Liver (tissue), 9 donors: ENCODE results near the gene SRGAP3. TPM values are rescaled to one million over a fixed set of nuclear protein-coding genes. Genes with fewer than 3 reads are reported as not detected.

Experiments used
- DNase-seq: peaks from one replicate; pipeline ENCODE4 v3.0.0-alpha.2; 2017; ENCODE audit warnings: low spot score
- H3K27ac ChIP-seq, 2 donors: one replicate each; pipeline ENCODE4 v1.7.0; 2013; ENCODE audit warnings: inconsistent platforms in 2 of 2, low read length in 2 of 2, control low read depth in 1 of 2, low read depth in 1 of 2, mild to moderate bottlenecking in 1 of 2
- H3K27me3 ChIP-seq, 4 donors: one replicate each; pipeline versions ENCODE4 v1.6.1 to v1.7.0; 2013; ENCODE audit warnings: low read length in 3 of 4, inconsistent platforms in 1 of 4, mild to moderate bottlenecking in 1 of 4, moderate library complexity in 1 of 4; ENCODE audit not compliant: control insufficient read depth in 4 of 4, insufficient read depth in 4 of 4
- H3K36me3 ChIP-seq, 4 donors: one replicate each; pipeline versions ENCODE4 v1.6.1 to v1.7.0; 2013; ENCODE audit warnings: low read length in 3 of 4, mild to moderate bottlenecking in 3 of 4, low read depth in 1 of 4, moderate library complexity in 1 of 4; ENCODE audit not compliant: control insufficient read depth in 4 of 4, insufficient read depth in 3 of 4
- H3K4me1 ChIP-seq, 4 donors: one replicate each; pipeline versions ENCODE4 v1.6.1 to v1.7.0; 2013; ENCODE audit warnings: low read length in 3 of 4, mild to moderate bottlenecking in 3 of 4, moderate library complexity in 1 of 4; ENCODE audit not compliant: control insufficient read depth in 4 of 4, insufficient read depth in 4 of 4
- H3K4me3 ChIP-seq, 3 donors: one replicate each; pipeline versions ENCODE4 v1.6.1 to v1.7.0; 2013; ENCODE audit warnings: low read length in 3 of 3, control low read depth in 1 of 3, low read depth in 1 of 3, mild to moderate bottlenecking in 1 of 3
- H3K9ac ChIP-seq, 2 donors: one replicate each; pipeline ENCODE4 v1.7.0; 2013; ENCODE audit warnings: low read length in 2 of 2, mild to moderate bottlenecking in 2 of 2, moderate library complexity in 2 of 2, control low read depth in 1 of 2, low read depth in 1 of 2
- H3K9me3 ChIP-seq, 4 donors: one replicate each; pipeline versions ENCODE4 v1.6.1 to v1.7.0; 2013; ENCODE audit warnings: low read length in 3 of 4; ENCODE audit not compliant: control insufficient read depth in 4 of 4
- EGR1 ChIP-seq, 2 donors: IDR thresholded peaks; 2 replicates each; pipeline ENCODE4 v1.6.1; 2016 to 2018; ENCODE audit warnings: antibody characterized with exemption in 2 of 2, low read depth in 2 of 2
- FOXA1 ChIP-seq: IDR thresholded peaks from 2 replicates; pipeline ENCODE4 v1.6.1; 2016; ENCODE audit warnings: antibody characterized with exemption
- FOXA2 ChIP-seq: IDR thresholded peaks from 2 replicates; pipeline ENCODE4 v1.6.1; 2016; ENCODE audit warnings: antibody characterized with exemption
- GABPA ChIP-seq, 2 donors: IDR thresholded peaks in 1 of 2; conservative IDR thresholded peaks in 1 of 2; 2 replicates each; pipeline ENCODE4 v1.6.1; 2016; ENCODE audit warnings: antibody characterized with exemption in 2 of 2, mild to moderate bottlenecking in 1 of 2, moderate library complexity in 1 of 2
- HNF4A ChIP-seq, 2 donors: conservative IDR thresholded peaks; 2 replicates each; pipeline ENCODE4 v1.6.1; 2016; ENCODE audit warnings: antibody characterized with exemption in 2 of 2, mild to moderate bottlenecking in 2 of 2
- HNF4G ChIP-seq: IDR thresholded peaks from 2 replicates; pipeline ENCODE4 v1.6.1; 2016; ENCODE audit warnings: antibody characterized with exemption
- JUND ChIP-seq, 2 donors: IDR thresholded peaks; 2 replicates each; pipeline ENCODE4 v1.6.1; 2016; ENCODE audit warnings: antibody characterized with exemption in 2 of 2
- NR2F2 ChIP-seq: IDR thresholded peaks from 2 replicates; pipeline ENCODE4 v1.6.1; 2016; ENCODE audit warnings: antibody characterized with exemption
- RAD21 ChIP-seq, 2 donors: IDR thresholded peaks; 2 replicates each; pipeline ENCODE4 v1.6.1; 2016; ENCODE audit warnings: antibody characterized with exemption in 2 of 2, mild to moderate bottlenecking in 2 of 2
- RXRA ChIP-seq, 2 donors: IDR thresholded peaks; 2 replicates each; pipeline ENCODE4 v1.6.1; 2017 to 2018; ENCODE audit warnings: antibody characterized with exemption in 2 of 2, mild to moderate bottlenecking in 1 of 2
- SP1 ChIP-seq: IDR thresholded peaks from 2 replicates; pipeline ENCODE4 v1.6.1; 2018; ENCODE audit warnings: antibody characterized with exemption, mild to moderate bottlenecking
- TAF1 ChIP-seq: conservative IDR thresholded peaks from 2 replicates; pipeline ENCODE4 v1.6.1; 2016; ENCODE audit warnings: antibody characterized with exemption, mild to moderate bottlenecking
- YY1 ChIP-seq: IDR thresholded peaks from 2 replicates; pipeline ENCODE4 v1.6.1; 2016; ENCODE audit warnings: antibody characterized with exemption, mild to moderate bottlenecking
- WGBS: extraction: QIAGEN DNeasy Blood & Tissue Kit; methylation state at CpG from one replicate; pipeline ENCODE4 v1.1.7; 2013; 5-methylcytosine and 5-hydroxymethylcytosine counted together
- polyA plus RNA-seq, 2 donors: library from polyadenylated mRNA; stranded (reverse) in 1 of 2; unstranded in 1 of 2; fragments of 200-250 nt in 1 of 2; fragments of >200 nt in 1 of 2; fragmentation: Nextera tagmentation in 1 of 2; extraction: Ambion mirVana in 1 of 2; gene quantifications; one replicate each; pipeline versions ENCODE4 v1.2.1 to v1.2.3, GENCODE V29; 2013 to 2015
- total RNA-seq, 2 donors: library from RNA; depleted of rRNA; stranded (reverse); fragments of >200 nt; gene quantifications; one replicate each; pipeline ENCODE4 v1.2.3, GENCODE V29; 2014
- TF ChIP-seq, protein P1 (sequence below): IDR thresholded peaks from 2 replicates; pipeline ENCODE4 v1.6.1; 2016; ENCODE audit warnings: antibody characterized with exemption
- TF ChIP-seq, protein P2 (sequence below): IDR thresholded peaks from 2 replicates; pipeline ENCODE4 v1.6.1; 2016; ENCODE audit warnings: antibody characterized with exemption, mild to moderate bottlenecking
- TF ChIP-seq, protein P3 (sequence below): IDR thresholded peaks from 2 replicates; pipeline ENCODE4 v1.6.1; 2016; ENCODE audit warnings: antibody characterized with exemption
- TF ChIP-seq, protein P4 (sequence below): IDR thresholded peaks from 2 replicates; pipeline ENCODE4 v1.6.1; 2016; ENCODE audit warnings: antibody characterized with exemption
- TF ChIP-seq, protein P5 (sequence below): fragments of 150-350 bp; IDR thresholded peaks from 2 replicates; pipeline ENCODE4 v1.5.1; 2017; ENCODE audit warnings: improper control_type of control experiment, low read depth, low read length; ENCODE audit not compliant: missing input control
- donor health status: healthy.
- donor health status: healthy.
- donor health status: healthy.
- donor health status: healthy.
- donor health status: healthy.

The SRGAP3 gene
- total and polyA plus RNA-seq, 4 donors, result 0.61 to 4.2 (median 1.6) TPM

DNA sequence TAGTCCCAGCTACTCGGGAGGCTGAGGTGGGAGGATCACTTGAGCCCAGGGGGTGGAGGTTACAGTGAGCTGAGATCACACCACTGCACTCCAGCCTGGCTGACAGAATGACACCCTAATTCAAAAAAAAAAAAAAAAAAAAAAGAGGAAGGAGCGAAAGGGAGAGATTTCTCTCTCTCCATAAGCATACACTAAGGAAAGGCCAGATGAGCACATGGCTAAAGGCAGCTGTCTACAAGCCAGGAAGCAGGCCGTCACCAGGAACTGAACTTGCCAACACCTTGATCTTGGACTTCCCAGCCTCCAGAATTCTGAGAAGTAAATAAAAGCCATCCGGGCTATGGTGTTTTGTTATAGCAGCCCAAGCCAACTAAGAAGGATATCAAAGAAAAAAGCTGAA, 7.5 kb downstream of the SRGAP3 start:
- Histone ChIP-seq H3K27me3 (no peaks in the 10 kb centered on the region), H3K4me3 (no peak overlapping the region), H3K36me3 (no peaks in the 10 kb centered on the region), H3K9me3 (no peaks in the 10 kb centered on the region), H3K27ac (no peak overlapping the region), H3K4me1 (no peaks in the 10 kb centered on the region), H3K9ac (no peak overlapping the region)
- no peak for TF ChIP-seq HNF4A (conservative IDR thresholded peaks at IDR 0.05)
- no peak for DNase-seq
- WGBS, result 91% methylated on average over 4 of the region's 4 CpGs

DNA sequence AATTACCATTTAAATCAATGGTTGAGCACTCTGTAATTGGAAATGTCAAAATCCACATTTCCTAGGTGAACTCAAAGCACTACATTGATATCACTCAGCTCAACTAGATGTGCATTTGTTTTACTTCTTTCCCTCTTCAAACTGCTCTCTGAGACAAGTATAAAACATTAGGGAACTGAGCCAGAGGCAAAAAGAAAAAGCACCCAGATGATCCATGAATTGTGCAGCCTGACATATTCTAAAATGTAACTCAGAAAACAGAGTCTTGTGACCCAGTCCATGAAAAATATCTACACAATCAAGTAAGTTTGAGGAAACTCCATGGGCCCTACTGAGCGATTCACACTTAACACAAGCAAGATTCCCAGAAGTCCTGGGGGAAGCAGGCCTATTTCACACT, 9.8 kb downstream of the SRGAP3 start:
- no peaks in the 10 kb centered on the region for H3K27me3 ChIP-seq
- WGBS, result 96% methylated on average over 1 of the region's 1 CpG

DNA sequence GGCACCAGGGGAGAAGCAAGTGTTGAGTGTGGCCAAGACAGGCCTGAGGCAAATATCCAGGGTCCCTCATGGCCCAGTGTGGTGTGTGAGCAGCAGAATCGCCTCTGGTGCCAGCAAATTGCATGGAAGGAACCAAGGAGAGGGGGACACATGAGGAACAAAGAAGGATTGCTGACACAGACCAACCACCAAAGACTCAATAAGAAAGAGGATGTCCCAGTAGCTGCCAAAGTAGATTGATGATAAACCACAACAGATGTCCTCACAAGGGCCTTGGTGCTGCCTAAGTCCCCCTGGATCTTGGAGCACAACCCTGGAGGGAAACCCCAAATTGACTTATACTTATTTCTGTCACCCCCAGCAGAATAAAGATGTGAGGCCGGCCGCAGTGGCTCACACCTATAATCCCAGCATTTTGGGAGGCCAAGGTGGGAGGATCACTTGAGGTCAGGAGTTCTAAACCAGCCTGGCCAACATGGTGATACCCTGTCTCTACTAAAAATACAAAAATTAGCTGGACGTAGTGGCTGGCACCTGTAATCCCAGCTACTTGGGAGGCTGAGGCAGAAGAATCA, 10.6 kb downstream of the SRGAP3 start:
- no peak for TF ChIP-seq HNF4A (conservative IDR thresholded peaks at IDR 0.05)
- TF ChIP-seq, protein P1, sequence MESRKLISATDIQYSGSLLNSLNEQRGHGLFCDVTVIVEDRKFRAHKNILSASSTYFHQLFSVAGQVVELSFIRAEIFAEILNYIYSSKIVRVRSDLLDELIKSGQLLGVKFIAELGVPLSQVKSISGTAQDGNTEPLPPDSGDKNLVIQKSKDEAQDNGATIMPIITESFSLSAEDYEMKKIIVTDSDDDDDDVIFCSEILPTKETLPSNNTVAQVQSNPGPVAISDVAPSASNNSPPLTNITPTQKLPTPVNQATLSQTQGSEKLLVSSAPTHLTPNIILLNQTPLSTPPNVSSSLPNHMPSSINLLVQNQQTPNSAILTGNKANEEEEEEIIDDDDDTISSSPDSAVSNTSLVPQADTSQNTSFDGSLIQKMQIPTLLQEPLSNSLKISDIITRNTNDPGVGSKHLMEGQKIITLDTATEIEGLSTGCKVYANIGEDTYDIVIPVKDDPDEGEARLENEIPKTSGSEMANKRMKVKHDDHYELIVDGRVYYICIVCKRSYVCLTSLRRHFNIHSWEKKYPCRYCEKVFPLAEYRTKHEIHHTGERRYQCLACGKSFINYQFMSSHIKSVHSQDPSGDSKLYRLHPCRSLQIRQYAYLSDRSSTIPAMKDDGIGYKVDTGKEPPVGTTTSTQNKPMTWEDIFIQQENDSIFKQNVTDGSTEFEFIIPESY, result no peak
- TF ChIP-seq GABPA (IDR thresholded peaks at IDR 0.05 in 1 of 2, conservative IDR thresholded peaks at IDR 0.05 in 1 of 2), result no peak
- TF ChIP-seq JUND (IDR thresholded peaks at IDR 0.05), result no peak
- TF ChIP-seq FOXA2, result no peak
- no peak for TF ChIP-seq HNF4G
- no peak for TF ChIP-seq RAD21 (IDR thresholded peaks at IDR 0.05)
- no peak for TF ChIP-seq TAF1
- no peak for TF ChIP-seq NR2F2
- TF ChIP-seq, protein P2, sequence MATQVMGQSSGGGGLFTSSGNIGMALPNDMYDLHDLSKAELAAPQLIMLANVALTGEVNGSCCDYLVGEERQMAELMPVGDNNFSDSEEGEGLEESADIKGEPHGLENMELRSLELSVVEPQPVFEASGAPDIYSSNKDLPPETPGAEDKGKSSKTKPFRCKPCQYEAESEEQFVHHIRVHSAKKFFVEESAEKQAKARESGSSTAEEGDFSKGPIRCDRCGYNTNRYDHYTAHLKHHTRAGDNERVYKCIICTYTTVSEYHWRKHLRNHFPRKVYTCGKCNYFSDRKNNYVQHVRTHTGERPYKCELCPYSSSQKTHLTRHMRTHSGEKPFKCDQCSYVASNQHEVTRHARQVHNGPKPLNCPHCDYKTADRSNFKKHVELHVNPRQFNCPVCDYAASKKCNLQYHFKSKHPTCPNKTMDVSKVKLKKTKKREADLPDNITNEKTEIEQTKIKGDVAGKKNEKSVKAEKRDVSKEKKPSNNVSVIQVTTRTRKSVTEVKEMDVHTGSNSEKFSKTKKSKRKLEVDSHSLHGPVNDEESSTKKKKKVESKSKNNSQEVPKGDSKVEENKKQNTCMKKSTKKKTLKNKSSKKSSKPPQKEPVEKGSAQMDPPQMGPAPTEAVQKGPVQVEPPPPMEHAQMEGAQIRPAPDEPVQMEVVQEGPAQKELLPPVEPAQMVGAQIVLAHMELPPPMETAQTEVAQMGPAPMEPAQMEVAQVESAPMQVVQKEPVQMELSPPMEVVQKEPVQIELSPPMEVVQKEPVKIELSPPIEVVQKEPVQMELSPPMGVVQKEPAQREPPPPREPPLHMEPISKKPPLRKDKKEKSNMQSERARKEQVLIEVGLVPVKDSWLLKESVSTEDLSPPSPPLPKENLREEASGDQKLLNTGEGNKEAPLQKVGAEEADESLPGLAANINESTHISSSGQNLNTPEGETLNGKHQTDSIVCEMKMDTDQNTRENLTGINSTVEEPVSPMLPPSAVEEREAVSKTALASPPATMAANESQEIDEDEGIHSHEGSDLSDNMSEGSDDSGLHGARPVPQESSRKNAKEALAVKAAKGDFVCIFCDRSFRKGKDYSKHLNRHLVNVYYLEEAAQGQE, result no peak
- TF ChIP-seq RXRA (IDR thresholded peaks at IDR 0.05), result no peak
- TF ChIP-seq, protein P3, sequence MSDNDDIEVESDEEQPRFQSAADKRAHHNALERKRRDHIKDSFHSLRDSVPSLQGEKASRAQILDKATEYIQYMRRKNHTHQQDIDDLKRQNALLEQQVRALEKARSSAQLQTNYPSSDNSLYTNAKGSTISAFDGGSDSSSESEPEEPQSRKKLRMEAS, result no peak
- TF ChIP-seq FOXA1, result no peak
- TF ChIP-seq, protein P4, sequence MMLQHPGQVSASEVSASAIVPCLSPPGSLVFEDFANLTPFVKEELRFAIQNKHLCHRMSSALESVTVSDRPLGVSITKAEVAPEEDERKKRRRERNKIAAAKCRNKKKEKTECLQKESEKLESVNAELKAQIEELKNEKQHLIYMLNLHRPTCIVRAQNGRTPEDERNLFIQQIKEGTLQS, result no peak
- TF ChIP-seq YY1, result no peak
- no peak for TF ChIP-seq SP1
- no peak for TF ChIP-seq EGR1 (IDR thresholded peaks at IDR 0.05; ENCODE audit: low read depth in 2 of 2)
- TF ChIP-seq, protein P5, sequence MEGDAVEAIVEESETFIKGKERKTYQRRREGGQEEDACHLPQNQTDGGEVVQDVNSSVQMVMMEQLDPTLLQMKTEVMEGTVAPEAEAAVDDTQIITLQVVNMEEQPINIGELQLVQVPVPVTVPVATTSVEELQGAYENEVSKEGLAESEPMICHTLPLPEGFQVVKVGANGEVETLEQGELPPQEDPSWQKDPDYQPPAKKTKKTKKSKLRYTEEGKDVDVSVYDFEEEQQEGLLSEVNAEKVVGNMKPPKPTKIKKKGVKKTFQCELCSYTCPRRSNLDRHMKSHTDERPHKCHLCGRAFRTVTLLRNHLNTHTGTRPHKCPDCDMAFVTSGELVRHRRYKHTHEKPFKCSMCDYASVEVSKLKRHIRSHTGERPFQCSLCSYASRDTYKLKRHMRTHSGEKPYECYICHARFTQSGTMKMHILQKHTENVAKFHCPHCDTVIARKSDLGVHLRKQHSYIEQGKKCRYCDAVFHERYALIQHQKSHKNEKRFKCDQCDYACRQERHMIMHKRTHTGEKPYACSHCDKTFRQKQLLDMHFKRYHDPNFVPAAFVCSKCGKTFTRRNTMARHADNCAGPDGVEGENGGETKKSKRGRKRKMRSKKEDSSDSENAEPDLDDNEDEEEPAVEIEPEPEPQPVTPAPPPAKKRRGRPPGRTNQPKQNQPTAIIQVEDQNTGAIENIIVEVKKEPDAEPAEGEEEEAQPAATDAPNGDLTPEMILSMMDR, result no peak
- no peaks in the 10 kb centered on the region for H3K4me1 ChIP-seq
- no peak overlapping the region for H3K27ac ChIP-seq
- no peak overlapping the region for H3K4me3 ChIP-seq
- H3K27me3 ChIP-seq, result no peaks in the 10 kb centered on the region
- H3K36me3 ChIP-seq, result no peaks in the 10 kb centered on the region
- 89% methylated on average over 4 of the region's 4 CpGs for WGBS
- no peaks in the 10 kb centered on the region for H3K9me3 ChIP-seq
- DNase-seq, result no peak
- no peak overlapping the region for H3K9ac ChIP-seq

More for the DNA sequence above, 9.8 kb downstream of the SRGAP3 start:
- TF ChIP-seq NR2F2, result no peak
- H3K9me3 ChIP-seq, result no peaks in the 10 kb centered on the region
- H3K9ac ChIP-seq, result no peak overlapping the region
- DNase-seq, result no peak
- no peaks in the 10 kb centered on the region for H3K36me3 ChIP-seq
- H3K4me1 ChIP-seq, result no peaks in the 10 kb centered on the region
- H3K4me3 ChIP-seq, result no peak overlapping the region
- no peak overlapping the region for H3K27ac ChIP-seq
